ENCODE results near the gene SLC9A3.

The SLC9A3 gene

DNA sequence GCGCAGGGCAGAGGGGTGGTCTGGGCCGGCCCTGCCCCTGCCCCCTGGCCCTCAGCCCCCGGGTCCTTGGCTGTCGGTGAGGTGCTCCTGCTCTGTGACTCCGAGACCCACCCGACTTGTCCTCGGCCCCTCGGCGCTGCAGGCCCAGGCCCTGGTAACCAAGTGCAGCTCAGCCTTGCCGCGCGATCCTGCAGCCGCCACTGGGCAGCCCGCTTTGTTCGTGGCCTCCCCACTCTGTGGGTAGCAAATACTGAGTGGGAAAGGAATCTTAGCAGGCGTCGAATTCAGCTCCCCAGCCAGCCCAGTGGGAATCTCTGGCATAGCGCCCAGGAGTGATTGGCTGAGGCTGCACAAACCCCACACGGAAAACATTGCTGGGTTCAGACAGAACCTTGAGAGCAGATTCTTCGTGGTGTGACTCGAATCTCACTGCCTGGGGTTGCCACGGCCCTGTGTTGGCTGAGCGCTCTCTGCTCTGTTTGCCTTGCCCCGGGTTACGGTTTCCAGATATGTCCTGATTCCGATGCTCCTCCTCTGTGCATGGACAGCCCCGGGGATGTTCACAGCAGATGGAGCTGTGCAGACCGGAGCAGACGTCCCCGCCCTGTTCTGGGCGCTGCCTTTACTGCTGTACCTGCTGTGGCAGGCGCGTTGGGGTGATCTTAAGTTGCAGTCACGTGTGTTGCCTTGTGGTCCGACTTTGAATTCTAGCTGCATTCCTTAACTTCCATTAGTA, 94.6 kb downstream of the SLC9A3 start:
- no peak for DNase-seq (ENCODE audit: low read depth in 2 of 2)

GRCh38 chr5:428754-429452, 95.3 kb downstream of the SLC9A3 start:
- no peak for DNase-seq (ENCODE audit: low read depth in 2 of 2)

GRCh38 chr5:428219-428618, 96.0 kb downstream of the SLC9A3 start:
- no peak for DNase-seq (ENCODE audit: low read depth in 2 of 2)

DNA sequence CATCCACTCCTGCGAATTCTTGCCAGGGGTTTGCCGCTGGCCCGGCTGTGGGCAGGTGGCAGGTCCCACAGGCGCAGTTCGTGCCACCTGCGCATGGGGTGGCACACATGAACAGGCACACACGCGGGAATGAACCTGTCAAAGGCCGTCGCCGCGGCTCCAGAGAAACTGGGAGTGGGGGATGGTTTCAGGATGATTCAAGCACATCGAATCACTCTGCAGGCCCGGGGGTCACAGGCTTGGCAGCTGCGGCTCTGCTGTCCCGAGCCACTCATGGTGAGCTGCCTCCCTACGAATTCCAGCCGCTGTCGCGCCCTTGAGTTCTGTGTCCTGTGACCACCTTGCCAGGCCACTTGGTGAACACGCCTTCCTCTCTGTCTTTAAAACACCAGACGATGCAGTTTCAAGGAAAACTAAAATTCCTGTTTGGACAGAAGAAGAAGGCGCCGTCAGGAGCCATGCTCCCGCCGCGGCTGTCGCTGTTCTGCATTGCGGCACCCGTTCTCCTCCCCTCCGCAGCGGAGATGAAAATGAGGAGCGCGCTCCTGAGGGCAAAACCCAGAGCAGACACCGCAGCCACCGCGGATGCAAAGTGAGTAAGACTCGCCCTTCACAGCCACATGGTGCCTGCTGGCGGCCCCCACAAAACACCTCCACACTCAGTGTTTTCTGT, 96.7 kb downstream of the SLC9A3 start:
- no peak for DNase-seq (ENCODE audit: low read depth in 2 of 2)

DNA sequence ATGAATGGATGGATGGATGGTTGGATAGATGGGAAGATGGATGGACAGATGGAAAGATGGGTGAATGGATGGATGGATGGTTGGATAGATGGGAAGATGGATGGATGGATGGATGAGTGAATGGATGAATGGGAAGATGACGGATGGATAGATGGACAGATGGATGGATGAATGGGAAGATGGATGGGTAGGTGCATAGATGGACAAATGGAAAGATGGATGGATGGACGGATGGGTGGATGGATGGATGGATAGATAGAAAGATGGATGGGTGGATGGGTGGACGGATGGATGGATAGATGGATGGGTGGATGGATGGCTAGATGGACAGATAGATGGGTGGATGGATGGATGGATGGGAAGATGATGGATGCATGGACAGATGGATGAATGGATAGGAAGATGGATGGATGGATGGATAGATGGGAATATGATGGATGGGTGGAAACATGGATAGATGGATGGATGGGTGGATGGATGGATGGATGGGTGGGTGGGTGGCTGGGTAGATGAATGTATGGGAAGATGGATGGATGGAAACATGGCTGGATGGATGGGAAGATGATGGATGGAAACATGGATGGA, 97.8 kb downstream of the SLC9A3 start:
- no peak for DNase-seq (ENCODE audit: low read depth in 2 of 2)

DNA sequence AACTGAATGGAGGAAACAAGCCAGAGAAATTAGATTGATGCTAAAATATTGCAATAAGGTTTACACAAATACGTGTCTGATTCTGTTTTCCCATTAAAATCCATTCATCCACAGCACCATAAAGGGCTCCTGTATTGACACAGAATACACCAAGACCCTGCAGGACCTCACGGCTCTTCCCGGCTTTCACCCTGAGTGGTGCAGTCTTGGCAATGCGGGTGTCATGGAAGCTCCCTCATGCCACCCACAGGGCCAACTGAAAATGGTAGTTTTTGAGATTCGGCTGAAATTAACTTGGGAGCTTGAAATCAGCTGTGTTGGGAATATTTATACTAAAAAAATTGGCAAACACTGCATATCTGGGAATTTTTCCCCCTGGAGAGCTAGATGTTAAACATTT, 98.5 kb downstream of the SLC9A3 start:
- DNase-seq (ENCODE audit: low read depth in 2 of 2), result no peak

GRCh38 chr5:424301-425110, 99.7 kb downstream of the SLC9A3 start:
- no peak for DNase-seq (ENCODE audit: low read depth in 2 of 2)

GRCh38 chr5:423626-424261, 100.5 kb downstream of the SLC9A3 start:
- no peak for DNase-seq (ENCODE audit: low read depth in 2 of 2)

- no peak for DNase-seq (ENCODE audit: low read depth in 2 of 2)
Measured at GRCh38 chr5:423233-423565, 101.0 kb downstream of the SLC9A3 start.

DNA sequence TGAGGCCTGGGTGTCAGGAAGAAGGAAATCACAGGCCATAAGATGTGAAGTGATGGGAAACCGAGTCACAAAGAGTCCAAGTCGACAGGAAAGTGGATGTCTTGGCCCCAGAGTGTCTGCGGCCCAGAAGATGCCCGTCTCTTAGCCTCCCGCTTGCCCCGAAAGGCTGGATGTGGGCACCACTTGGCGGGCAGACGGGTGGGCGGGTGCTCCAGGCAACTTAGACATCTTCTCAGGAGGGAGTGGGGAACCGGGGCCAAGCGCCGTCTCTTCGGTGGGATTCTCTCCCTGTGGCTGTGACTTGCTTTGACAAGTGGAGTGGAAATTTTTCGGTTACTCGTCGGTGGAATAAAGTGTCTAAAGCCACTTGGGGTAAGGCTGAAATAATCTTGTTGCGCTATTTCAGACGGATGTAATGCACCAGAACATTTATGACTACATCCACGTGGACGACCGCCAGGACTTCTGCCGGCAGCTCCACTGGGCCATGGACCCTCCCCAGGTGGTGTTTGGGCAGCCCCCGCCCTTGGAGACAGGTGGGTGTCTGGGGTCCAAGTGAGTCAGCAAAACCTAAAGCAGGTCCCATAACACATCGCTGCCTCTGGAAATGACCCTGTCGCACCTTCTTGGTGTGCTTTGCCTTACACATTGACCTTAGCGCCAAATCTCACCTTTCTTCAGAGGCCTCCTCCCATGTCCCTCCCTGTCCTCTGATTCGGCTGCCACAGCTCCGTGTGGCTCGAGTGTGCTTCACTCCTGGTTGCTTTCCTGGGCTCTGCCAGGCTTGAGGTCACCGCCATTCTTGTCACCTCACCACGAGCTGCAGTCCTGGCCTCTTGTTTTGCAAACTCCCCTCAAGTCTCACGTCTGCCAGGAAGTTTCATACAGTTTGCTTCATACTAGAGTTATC, 101.7 kb downstream of the SLC9A3 start:
- DNase-seq (ENCODE audit: low read depth in 2 of 2), result no peak

DNA sequence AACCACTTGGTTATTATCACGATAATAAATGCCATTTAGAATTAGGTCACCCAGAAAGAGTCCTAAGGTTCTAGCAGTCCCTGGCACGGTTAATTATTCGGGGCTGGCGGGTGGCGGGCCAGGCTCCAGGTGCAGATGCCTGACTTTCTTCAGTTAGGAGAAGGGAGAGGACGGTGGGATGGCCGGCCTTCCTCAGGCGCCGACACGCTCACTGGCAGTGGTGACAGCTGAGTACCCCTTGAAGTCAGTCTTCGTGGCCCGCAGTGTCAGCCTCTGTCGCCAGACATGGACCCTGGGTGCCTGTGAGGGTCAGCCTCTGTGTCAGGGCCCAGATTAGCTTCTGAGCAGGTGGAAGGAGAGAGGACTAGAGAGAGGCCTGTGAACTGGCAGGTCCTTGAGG, 102.3 kb downstream of the SLC9A3 start:
- DNase-seq (ENCODE audit: low read depth in 2 of 2), result no peak

DNA sequence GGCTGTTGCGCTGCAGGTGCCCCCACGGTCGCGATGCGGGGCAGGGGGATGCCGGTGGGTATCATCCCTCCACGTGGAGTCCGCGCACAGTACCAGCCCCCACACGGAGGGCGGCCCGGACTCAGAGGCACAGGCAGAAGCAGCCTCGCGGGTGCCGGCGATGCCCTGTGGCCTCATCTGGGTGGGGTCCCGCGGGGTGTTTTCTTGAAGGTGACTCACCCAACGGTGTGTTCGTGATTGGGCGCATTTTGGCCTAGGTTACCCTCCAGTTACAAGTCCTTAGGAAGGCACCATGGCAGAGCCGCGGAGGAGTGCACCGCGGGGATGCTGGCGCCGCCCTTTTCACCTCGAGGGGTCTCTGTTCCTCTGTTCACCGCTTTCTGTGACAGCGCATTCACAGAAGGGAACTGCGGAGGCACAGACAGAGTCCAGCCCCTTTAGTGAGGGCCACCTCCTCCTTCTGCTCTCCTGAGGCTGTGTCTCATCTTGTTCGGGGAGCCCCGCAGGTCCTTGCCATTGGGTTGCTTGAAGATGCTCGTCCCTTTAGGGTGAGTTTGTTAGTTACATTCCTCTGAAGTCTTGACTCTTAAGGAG, 102.9 kb downstream of the SLC9A3 start:
- no peak for DNase-seq (ENCODE audit: low read depth in 2 of 2)

- DNase-seq (ENCODE audit: low read depth in 2 of 2), result no peak
Measured at GRCh38 chr5:420632-421286, 103.5 kb downstream of the SLC9A3 start.
